GM18519 (cell line): ENCODE data around the gene NUP188.

ENCODE experiments used
- ATAC-seq: cut with Tn5 transposase; IDR thresholded peaks from one replicate; pipeline ENCODE4 v1.9.1; 2021; ENCODE audit warnings: mild to moderate bottlenecking, moderate library complexity; ENCODE audit not compliant: unreplicated experiment, low FRiP score

NUP188 gene

GRCh38 chr9:128913048-128913900, 34.2 kb upstream of the NUP188 start:
- no peak for ATAC-seq

- ATAC-seq = no peak
These were observed 33.3 kb upstream of the NUP188 start for GRCh38 chr9:128913995-128914772.

- no peak for ATAC-seq
These were observed 31.3 kb upstream of the NUP188 start for GRCh38 chr9:128916204-128916603.

DNA sequence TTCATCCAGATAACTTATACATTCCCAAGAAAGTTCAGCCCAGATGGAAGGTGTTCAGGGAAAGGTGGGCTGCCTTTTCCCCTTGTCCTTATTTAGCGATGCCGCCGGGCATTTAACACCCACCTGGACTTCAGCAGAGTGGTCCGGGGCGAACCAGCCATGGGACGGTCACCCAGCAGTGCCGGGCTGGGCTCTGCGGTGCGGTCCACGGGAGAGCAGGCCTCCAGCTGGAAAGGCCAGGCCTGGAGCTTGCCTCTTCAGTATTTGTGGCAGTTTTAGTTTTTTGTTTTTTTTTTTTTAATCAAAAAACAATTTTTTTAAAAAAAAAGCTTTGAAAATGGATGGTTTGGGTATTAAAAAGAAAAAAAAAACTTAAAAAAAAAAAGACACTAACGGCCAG, 30.8 kb upstream of the NUP188 start:
- ATAC-seq = no peak

DNA sequence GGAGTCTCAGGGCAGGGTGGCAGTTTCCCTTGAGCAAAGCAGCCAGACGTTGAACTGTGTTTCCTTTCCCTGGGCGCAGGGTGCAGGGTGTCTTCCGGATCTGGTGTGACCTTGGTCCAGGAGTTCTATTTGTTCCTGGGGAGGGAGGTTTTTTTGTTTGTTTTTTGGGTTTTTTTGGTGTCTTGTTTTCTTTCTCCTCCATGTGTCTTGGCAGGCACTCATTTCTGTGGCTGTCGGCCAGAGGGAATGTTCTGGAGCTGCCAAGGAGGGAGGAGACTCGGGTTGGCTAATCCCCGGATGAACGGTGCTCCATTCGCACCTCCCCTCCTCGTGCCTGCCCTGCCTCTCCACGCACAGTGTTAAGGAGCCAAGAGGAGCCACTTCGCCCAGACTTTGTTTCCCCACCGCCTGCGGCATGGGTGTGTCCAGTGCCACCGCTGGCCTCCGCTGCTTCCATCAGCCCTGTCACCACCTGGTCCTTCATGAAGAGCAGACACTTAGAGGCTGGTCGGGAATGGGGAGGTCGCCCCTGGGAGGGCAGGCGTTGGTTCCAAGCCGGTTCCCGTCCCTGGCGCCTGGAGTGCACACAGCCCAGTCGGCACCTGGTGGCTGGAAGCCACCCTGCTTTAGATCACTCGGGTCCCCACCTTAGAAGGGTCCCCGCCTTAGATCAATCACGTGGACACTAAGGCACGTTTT, 30.2 kb upstream of the NUP188 start:
- ATAC-seq = no peak

DNA sequence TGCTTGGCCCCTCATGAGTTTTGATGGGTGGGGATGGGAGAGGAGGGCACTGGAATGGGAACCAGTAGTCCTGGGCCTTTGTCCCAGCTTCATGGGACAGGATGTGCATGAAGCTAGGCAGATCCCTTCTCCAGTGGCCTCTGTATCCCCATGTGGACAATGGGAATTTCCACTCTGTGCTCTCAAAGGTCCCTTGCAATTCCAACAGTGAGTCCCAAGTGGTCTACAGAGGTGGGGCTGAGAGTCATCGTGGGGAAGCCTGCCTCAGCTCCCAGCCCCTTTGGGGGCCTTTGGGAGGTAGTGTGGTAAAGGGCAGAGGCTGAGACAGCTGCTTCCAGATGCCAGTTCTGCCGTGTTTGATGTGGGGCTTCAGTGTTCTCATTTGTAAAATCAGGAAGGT, 28.6 kb upstream of the NUP188 start:
- ATAC-seq = no peak

DNA sequence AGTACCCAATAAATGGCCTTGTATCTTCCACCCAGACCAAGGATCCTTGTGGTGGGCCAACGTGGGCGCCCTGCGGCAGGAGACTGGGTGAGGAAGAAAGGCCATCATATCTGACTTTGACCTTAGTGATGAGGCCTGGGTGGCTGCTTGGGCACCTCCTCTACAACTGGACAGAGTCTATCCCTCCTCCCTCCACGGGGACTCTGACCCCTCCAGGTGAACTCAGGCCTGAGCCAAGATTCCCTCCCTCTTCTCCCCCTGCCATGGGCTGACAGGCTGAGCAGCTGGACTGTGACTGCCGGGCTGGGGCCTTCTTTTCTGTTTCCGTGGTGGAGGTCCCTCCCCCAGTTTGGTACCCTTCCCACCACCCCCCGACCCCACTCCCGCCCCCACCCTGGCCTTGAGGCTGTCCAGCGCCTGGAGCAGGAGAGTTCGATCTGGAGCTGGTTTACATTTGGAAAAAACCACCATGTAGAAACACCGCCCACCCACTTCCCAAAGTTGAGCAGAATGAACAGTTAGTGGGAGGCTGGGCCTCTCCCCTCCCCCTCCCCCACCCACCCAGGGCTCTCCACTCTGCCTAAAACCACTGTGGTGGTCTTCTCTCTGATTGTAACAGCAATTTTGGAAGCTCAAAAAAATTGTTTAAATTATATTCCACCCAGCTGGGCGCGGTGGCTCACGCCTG, 28.0 kb upstream of the NUP188 start:
- ATAC-seq = no peak

DNA sequence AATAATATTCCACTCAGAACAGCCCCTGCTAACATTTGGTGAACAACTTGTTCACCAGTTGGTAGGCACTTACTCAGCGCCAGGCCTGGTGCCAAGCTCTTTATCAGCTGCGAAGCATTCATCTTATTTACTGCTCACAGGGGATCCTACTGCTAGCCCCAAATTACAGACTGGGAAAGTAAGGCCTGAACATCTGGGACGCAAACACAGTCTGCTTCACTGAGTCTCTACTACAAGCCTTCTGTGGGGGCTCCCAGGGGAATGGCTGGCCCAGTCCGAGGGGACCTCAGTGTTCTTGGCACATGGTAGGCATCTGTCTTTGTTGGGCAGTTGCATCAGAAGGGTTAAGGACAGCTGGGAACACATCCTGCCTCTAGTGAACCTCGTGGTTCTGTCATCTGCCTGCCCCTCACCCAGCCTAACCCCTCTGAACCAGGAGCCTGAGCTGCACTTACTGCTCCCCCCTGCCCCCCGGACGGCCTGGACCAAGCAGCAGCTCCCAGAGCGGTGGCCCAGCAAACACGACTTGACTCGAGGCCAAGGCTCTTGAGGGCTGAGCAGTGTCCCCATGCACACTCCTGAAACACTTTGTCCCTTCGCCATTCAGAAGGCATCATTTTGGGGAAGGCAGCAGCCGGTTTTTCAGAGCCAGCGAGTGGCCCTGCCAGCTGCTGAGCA, 27.0 kb upstream of the NUP188 start, which contains the start of gene PHYHD1:
TSS of gene PHYHD1 (plus strand) at position 602 of the 678 bp plus-strand sequence. CDS start 1,342 bp downstream, outside the sequence.
- ATAC-seq = no peak

DNA sequence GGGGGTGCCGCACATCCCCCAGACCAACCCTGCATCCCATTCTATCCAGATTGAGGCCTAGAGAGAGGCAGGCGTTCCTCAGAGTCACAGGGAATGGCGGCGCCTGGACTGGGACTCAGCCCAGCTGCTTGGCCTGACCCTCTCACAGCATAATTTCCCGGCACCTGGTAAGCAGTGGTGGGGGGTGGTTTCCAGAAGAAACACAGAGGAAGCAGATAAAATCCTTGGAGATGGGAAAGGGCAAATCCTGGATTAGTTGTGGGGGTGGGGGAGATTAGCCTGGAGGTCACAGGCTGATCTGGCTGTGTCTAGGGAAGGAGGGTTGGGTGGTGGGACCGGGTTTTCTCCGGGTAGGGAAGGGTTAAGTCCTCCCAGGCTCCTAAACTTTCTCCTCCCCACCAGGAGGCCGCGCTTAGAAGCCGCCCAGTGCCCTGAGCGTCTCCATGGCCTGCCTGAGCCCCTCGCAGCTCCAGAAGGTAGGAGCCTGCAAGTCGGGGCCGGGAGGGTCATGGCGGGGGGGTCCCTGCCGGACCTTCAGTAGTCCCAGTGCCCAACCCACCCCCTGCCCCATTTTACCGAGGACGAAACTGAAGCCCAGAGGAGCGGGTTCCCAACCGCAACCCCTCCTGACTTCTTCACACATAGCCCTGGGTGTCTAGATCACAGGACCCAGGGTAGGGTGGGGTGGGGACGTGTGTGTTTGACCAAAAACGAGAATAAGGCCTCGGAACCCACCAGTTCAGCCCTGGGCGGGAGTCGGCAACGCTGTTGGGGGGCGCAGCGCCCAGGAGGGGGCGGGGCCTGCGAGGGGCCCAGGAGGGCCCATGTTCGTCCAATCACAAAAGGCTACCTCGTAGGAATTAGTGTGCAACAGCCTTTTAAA, 25.4 kb upstream of the NUP188 start:
- no peak for ATAC-seq

DNA sequence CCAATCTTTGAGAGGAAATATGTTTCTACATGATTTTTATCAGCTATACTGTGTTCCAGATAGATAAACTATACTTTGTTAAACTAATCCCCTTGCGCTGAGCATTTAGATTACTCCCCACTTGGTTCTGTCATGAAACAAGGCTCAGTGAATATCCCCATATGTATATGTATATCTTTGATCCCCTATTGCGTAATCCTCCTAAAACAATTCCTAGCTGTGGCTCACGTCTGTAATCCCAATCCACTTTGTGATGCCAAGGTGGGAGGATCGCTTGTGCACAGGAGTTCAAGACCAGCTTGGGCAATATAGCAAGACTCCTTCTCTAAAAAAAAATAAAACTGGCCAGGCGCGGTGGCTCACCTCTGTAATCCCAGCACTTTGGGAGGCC, 24.0 kb upstream of the NUP188 start:
- no peak for ATAC-seq

GRCh38 chr9:128927731-128928411, 19.6 kb upstream of the NUP188 start:
- no peak for ATAC-seq

DNA sequence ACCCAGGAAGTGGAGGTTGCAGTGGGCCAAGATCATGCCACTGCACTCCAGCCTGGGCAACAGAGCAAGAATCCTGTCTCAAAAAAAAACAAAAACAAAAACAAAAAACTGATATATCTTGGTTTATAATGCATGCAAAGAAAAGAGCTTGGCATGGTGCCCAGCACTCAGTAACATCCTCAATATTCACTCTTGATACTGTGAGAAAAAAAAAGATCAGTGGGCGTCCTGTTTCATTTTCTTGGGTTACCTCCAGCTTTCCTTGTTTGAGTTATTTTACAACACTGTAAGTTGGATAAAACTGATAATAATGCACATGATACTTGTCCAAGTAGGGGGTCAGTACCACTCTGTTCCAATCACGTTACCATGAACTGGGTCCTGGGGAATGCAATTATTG, 18.9 kb upstream of the NUP188 start:
- ATAC-seq = no peak

- ATAC-seq = no peak
These were observed 17.9 kb upstream of the NUP188 start for GRCh38 chr9:128929560-128929959.

GRCh38 chr9:128933731-128934130, 13.8 kb upstream of the NUP188 start:
- ATAC-seq = no peak

DNA sequence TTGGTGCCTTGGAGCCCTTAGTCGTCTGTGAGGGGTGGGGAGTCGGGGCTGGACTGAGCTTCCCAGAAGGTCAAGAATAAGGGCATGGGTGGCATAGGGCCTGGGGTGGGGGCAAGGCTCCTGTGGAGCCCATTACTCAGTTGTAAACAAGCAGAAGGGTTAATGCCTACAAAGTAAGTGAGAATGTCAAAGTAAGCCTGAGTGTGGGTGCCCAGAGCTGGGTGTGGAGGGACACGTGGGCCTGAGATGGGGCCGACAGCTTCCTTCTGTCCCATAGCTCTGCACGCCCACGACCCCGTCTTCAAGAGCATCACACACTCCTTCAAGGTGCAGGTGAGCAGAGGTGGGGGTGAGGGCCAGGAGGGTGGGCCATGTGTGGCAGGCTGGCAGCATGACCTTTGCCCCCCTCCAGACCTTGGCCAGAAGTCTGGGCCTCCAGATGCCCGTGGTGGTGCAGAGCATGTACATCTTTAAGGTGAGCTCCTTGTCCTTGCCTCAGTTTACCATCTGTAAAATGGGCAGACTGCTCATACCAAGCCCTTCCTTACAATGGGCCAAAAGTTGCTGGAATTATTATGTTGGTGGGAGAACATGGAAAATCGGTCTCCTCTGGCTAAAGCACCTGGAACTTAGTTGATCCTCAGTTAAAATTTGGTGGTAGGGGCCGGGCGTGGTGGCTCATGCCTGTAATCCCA, 11.2 kb upstream of the NUP188 start:
- no peak for ATAC-seq

- ATAC-seq = no peak
These were observed 10.0 kb upstream of the NUP188 start for GRCh38 chr9:128937310-128938165.
